Bone marrow (tissue), 2 donors: Measurements from ENCODE around the gene PPP3CB.
"Not testable (repeated sequence)": the region's sequence is repeated elsewhere in the genome, so short reads cannot be mapped to it uniquely, and the experiment has no call there.

Source experiments
- DNase-seq, 2 donors: peaks; one replicate each; lab custom pipeline; 2025; lab: John Stamatoyannopoulos, UW

PPP3CB gene

DNA sequence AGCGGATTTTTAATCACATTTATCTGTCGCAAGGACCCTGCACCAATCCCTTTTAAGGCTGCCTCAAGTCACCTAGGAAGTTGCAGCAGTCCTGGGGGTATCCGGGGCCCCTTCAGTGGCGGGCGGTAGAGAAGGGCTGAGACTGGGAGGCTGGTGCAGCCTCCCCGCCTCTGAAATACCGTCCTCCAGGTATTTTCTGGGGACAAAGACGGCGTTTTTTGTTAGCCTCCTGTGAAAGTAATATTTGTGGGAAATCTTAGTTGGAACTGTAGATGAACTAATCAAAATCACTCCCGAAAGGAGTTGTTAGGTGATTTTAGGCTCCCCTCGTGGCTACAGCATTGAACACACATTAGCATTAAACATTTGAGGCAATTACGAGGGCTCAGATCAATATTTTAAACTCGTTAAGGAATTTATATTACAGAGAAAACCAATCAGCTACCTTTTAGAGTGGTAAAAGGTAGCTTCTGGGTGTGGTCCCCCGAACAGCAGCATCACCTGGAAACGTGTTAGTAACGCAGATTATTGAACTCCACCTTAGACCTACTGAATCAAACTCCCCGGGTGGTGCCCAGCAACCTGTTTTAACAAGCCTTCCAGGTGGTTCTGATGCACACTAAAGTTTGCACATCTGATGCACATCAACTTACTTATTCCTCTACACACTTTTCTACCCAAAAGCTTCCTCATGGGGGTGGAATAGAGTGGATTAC is 81.4 kb downstream of the PPP3CB start:
- no peak for DNase-seq

DNA sequence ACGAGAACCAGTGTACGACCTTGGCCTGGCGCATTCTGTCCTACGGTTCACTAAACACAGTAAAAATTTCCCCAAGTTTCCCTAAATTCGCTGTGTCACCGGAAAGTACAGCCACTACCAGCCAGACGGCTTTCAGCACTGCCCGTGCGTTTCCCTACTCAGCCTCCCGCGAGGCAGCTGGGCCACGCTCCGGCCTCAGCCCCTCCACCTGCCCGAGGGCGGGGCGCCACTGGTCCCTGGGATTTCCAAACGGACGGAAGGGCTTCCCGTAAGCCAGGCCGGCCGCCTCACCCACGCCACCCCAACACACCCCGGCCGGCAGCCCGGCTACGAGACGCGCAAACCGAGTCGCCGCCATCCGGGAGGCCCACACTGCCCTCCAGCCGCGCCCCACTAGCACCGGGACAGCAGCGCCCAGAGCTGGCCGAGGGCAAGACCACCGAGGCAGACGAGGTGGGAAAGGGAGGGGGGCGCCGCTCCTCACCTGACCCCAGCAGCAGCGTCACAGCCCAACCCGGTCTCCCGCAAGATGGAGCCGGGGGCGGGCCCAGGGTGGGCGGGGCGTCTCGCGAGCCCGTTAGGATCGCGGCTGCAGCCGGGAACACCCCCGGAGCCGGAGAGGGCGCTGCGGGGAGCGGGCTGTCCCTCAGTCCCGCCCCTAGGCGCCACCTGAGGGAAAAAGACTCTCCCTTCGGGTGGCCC is 82.1 kb downstream of the PPP3CB start, which contains the start of gene ANXA7:
ANXA7 (minus strand) TSS at position 531 of the 702 bp plus-strand sequence. CDS start 13,202 bp downstream, outside the sequence.
- DNase-seq, result peak; percentile 64 to 94

DNA sequence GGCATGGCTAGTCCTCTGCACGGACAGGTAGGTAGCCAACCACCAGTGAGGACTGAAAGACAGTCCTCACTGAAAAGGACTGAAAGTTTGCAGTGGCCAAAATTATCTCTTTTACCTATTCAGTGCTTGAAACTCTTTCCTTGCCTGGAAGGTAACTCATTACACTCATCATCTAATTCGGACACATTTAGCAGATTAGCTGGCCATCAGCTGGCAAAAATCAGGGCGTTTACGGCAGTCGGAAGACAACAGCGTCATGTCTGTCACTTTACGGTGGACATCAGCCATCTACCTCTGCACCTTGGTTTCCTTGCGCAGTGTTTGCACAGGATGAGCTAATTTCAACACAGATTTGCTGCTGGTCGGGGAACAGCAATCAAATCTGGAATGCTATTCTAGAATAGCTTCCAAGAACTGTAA is 82.7 kb downstream of the PPP3CB start:
- DNase-seq, result no peak

DNA sequence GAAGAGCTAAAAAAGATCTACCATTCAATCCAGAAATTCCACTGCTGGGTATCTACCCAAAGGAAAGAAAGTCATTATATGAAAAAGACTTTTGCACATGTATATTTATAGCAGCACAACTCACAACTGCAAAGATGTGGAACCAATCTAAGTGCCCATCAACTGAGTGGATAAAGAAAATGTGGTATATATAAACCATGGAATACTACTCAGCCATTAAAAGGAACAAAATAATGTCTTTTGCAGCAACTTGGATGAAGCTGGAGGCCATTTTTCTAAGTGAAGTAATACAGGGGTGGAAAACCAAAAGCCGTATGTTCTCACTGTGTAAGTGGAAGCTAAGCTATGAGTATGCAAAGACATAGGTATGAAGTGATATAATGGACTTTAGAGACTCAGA is 84.9 kb downstream of the PPP3CB start:
- DNase-seq, result no peak

DNA sequence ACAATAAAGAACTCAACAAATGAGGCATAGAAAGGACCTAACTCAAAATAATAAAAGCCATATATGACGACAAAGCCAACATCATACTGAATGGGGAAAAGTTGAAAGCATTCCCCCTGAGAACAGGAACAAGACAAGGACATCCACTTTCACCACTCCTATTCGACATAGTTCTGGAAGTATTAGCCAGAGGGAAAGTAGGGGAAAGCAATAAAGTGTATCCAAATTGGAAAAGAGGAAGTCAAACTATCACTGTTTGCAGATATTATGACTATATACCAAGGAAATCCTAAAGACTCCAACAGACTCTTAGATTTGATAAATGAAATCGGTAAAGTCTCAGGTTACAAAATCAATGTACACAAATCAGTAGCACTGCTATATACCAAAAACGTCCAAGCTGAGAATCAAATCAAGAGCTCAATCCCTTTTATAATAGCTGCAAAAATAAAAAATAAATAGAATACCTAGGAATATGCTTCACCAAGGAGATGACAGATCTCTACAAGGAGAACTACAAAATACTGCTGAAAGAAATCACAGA is 86.8 kb downstream of the PPP3CB start:
- no peak for DNase-seq

DNA sequence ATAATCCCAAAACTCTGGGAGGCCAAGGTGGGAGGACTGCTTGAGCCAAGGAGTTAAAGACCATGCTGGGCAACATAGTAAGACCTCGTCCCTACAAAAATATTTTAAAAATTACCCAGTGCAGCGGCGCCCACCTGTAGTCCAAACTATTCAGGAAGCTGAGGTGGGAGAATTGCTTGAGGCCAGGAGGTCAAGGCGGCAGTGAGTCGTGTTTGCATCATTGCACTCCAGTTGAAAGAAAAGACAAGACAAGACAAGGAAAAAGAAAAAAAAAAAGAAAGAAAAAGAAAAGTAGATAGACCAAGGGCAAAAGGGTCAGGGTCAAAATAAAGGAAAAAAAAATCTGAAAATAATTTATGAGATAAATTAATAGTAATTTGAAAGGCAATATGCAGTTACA is 87.8 kb downstream of the PPP3CB start:
- no peak for DNase-seq

DNA sequence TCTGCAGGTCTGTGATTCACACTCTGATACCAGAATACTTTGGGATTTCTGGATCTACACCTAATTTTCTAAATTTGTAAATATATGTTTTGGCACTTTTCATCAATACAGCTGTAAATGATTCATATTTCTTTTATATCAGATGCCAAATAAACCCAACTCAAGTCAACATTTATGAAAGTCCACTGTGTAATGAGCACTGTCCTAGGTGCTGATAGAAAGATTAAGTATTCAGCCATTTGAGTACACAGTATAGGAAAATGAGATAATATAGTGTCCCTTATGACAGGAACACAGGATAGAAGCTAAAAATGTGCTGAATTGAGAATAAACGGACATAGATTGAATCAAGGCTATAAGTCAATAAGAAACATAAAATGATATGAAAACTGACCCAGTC is 88.3 kb downstream of the PPP3CB start:
- no peak for DNase-seq

DNA sequence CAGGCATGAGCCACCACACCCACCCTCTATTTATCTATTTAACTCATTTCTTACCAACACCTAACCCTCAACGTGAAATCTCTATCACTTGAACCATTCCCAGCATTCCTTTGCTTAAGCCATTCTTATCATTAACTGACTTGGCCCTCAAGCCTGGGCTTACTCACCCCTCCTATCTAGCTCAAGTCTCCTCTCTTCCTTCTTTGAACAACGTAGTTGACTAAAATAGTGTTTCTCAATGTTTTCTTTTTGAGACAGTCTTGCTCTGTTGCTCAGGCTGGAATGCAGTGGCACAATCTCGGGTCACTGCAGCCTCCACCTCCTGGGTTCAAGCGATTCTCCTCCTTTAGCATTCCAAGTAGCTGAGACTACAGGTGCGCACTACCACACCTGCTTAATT is 89.0 kb downstream of the PPP3CB start:
- DNase-seq, result no peak

DNA sequence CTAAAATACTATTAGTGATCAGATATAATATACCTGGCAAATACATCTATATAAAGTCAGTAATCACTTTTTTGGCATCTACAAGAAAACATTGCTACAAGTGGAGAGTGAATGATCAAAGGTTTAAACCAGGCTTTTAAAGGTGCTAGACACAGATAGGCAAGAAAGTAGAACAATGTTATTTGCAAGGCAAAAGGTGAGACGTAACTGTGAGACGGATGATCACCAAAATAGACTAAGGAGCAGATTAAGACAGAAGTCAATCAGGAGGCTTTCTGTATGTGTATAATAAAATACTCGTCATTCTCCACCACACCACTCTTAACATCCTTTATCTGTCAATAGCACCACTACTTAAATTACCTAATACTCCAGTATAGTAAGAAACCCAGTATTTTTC is 90.3 kb downstream of the PPP3CB start:
- DNase-seq, result no peak

DNA sequence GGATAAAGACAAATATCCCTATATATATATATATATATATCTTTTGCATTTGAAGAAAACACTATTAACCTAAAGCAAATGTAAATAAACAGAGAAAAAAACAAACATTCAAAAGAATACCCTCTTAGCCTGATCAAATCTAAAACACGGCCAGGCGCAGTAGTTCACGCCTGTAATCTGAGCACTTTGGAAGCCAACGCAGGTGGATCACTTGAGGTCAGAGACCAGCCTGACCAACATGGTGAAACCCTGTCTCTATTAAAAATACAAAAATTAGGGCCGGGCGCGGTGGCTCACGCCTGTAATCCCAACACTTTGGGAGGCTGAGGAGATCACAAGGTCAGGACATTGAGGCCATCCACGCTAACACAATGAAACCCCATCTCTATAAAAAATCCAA is 91.1 kb downstream of the PPP3CB start:
- no peak for DNase-seq

DNA sequence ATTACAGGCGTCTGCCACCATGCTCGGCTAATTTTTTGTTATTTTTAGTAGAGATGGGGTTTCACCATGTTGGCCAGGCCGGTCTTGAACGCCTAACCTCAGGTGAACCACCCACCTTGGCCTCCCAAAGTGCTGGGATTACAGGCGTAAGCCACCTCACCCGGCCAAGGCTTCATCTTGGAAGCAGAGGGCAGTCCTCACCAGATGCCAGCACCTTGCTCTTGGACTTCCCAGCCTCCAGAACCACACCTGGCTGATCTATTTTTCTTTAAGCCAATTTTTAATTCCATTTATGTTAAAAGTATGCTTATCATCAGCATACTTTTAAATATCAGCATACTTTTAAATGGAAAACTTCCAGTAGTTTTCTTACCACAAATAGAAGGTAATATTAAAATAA is 94.2 kb downstream of the PPP3CB start:
- no peak for DNase-seq

DNA sequence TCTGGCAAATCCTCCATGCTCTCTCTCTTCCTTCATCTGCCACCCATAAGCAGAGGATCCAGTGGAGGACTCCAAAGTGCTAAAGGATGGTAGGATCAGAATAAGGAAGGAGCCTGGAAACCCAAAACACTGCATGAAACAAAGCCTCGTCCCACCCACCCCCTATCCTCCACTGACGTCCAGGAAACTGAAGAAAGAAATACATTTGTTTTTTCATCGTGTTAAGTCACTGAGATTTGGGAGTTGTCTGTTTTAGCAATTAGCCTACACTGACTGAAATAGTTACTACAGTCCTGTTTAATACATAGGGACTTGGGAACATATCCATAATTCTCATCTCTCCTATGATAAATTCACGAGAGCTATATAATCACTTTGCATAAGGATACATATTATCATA is 96.8 kb downstream of the PPP3CB start:
- DNase-seq, result no peak

DNA sequence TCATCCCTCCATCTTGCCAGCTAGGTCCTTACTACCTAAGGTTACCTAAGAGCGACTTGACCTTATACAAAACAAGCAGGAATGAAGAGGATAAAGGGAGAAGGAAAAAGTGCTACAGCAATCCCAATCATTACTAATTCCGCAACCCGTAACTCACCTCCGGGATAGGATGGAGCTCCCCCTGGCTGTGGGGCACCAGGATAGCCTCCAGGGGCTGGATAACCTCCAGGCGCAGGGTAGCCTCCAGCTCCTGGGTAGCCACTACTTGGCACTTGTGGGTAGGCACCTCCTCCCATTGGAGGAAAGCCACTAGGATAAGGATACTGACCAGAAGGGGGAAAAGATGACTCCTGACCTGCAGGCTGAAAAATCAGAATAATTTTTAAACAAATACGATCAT is 97.8 kb downstream of the PPP3CB start:
- DNase-seq, result no peak

DNA sequence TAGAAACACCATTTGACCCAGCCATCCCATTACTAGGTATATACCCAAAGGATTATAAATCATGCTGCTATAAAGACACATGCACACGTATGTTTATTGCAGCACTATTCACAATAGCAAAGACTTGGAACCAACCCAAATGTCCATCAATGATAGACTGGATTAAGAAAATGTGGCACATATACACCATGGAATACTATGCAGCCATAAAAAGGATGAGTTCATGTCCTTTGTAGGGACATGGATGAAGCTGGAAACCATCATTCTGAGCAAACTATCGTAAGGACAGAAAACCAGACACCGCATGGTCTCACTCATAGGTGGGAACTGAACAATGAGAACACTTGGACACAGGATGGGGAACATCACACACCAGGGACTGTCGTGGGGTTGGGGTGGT is 101.5 kb downstream of the PPP3CB start:
- not testable (repeated sequence) for DNase-seq

DNA sequence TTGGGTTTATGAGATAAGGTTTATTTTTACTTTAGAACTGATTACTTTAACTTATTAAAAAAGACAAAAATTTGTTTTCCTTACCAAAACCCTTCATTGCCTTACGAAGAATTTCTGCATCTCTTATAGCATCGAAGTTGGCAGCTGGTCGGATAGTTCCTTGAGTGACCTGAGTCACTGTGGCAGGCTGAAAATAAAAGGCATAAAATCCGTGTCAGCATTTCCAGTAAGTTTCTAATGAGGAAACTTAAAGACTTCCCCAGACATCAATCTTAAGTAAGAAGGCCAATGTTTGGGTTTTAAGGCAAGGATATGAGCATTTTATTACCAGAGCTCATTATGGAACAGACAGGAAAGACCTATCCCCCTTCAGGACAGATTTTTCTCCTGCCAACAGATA is 107.6 kb downstream of the PPP3CB start:
- no peak for DNase-seq

DNA sequence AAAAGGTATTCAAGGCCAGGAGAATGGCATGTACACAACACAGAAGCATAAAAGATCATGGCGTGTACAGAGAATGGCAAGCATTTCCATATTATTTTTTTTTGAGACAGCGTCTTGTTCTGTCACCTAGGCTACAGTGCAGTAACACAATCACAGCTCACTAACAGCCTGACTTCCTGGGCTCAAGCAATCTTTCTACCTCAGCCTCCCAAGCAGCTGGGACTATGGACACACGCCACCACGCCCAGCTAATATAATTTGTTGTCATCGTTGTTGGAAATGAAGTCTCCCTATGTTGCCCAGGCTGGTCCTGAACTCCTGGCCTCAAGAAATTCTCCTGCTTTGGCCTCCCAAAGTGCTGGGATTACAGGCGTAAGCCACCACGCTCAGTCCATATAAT is 109.2 kb downstream of the PPP3CB start:
- DNase-seq, result no peak
